Measurements from ENCODE around the gene NGF. TPM values are rescaled to one million over a fixed set of nuclear protein-coding genes. Genes with fewer than 3 reads are reported as not detected.
A peak's percentile ranks its signal among the peaks of the same experiment; 100 is the strongest.

NGF gene
- total and polyA plus RNA-seq, 2 experiments from 2014 or later, result 0.48 TPM; not detected in 1

DNA sequence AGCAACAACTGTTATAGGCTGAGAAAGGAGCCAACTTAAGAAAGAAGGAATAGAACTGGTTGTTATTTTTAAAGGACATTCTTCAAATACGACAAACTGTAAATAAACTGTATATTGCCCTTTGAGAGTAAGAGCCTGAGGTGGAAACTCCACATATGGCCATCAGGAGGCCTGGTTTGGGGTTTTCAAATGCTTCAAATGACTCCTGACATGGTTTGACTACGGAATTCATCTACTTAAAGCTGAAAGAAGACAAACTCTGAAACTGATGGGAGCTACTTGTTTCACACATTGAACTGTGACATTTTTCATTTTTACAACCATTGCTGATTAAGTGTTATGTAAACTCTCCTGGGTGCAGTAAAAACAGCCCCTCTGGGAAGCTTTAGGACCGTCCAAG is 59.8 kb downstream of the NGF start:
- Histone ChIP-seq H3K36me3 (no peaks in the 10 kb centered on the region), H3K4me3 (no peak overlapping the region), H3K9me3 (ENCODE audit: low read depth) (no peaks in the 10 kb centered on the region), H3K4me1 (ENCODE audit: low read depth) (no peaks in the 10 kb centered on the region), H3K27me3 (no peaks in the 10 kb centered on the region), H3K27ac (no peak overlapping the region)
- TF ChIP-seq, protein P1, sequence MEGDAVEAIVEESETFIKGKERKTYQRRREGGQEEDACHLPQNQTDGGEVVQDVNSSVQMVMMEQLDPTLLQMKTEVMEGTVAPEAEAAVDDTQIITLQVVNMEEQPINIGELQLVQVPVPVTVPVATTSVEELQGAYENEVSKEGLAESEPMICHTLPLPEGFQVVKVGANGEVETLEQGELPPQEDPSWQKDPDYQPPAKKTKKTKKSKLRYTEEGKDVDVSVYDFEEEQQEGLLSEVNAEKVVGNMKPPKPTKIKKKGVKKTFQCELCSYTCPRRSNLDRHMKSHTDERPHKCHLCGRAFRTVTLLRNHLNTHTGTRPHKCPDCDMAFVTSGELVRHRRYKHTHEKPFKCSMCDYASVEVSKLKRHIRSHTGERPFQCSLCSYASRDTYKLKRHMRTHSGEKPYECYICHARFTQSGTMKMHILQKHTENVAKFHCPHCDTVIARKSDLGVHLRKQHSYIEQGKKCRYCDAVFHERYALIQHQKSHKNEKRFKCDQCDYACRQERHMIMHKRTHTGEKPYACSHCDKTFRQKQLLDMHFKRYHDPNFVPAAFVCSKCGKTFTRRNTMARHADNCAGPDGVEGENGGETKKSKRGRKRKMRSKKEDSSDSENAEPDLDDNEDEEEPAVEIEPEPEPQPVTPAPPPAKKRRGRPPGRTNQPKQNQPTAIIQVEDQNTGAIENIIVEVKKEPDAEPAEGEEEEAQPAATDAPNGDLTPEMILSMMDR (IDR thresholded peaks at IDR 0.05; ENCODE audit: low read depth, low read length), result no peak
- DNase-seq (ENCODE audit: low read depth in 1 of 2, low spot score in 1 of 2), result no peak

DNA sequence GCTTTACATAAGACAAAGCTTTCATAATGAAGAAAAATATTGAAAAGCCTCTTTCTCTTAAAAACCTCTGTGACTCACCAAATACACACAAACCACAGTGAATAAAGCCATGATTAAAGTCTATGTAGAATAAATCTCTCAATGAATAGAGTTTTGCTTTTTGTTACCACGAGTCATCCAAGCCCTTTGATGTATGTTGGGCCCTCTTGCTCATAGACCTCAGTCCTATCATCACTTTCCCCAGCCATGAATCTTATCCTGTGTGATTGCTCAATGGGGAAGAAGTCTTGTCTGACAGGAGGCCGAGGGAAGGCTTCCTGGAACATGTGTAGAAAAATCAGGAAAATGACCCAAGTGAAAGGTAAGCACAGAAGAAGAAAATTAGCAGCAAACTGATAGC is 60.8 kb downstream of the NGF start:
- Histone ChIP-seq H3K4me3 (no peak overlapping the region), H3K36me3 (no peaks in the 10 kb centered on the region), H3K4me1 (ENCODE audit: low read depth) (no peaks in the 10 kb centered on the region), H3K27ac (no peak overlapping the region), H3K9me3 (ENCODE audit: low read depth) (no peaks in the 10 kb centered on the region), H3K27me3 (no peaks in the 10 kb centered on the region)
- peak in 1 of 2 donors; percentile 58 for DNase-seq (ENCODE audit: low read depth in 1 of 2, low spot score in 1 of 2)
- TF ChIP-seq, protein P1 (IDR thresholded peaks at IDR 0.05; ENCODE audit: low read depth, low read length), result no peak

DNA sequence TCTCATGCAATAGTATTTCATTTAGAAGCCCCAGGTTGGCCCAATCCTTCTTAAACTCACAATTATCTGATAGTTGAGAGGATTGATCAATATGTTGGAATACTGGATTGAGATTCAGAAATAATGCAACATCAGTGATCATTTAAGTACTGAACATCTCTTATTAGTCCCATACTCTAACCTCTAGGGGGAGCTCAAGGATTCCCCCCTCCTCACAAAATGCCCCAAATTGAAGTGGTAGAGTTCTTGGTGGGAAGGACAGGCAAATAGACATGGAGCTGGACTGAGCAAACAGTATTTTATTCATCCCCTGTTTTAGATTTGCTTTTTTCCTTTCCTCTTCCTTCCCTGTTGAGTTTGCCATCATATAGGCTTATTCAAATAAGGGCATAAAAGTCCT is 62.8 kb downstream of the NGF start:
- H3K27me3 ChIP-seq, result no peaks in the 10 kb centered on the region
- H3K9me3 ChIP-seq (ENCODE audit: low read depth), result no peaks in the 10 kb centered on the region
- H3K27ac ChIP-seq, result no peak overlapping the region
- no peak overlapping the region for H3K4me3 ChIP-seq
- H3K4me1 ChIP-seq (ENCODE audit: low read depth), result no peaks in the 10 kb centered on the region
- H3K36me3 ChIP-seq, result no peaks in the 10 kb centered on the region
- DNase-seq (ENCODE audit: low read depth in 1 of 2, low spot score in 1 of 2), result peak; percentile 25 to 45
- TF ChIP-seq, protein P1 (IDR thresholded peaks at IDR 0.05; ENCODE audit: low read depth, low read length), result peak; percentile 42

DNA sequence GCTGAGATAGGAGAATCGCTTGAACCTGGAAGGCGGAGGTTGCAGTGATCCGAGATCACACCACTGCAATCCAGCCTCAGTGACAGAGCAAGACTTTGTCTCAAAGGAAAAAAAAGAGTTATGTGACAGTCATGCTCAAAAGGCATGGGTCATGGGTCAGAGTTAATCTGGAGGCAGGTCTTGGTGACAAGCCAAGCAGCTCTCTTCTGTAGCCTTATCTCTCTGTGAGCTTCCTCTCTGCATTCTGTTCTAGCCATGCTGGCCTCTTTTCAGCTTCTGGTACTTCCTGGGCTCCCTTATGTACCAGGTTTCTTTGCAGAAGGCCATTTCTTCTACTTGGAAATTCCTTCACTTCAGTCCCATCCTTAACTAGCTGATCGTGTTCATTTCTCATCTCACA is 63.6 kb downstream of the NGF start:
- no peaks in the 10 kb centered on the region for H3K9me3 ChIP-seq (ENCODE audit: low read depth)
- H3K36me3 ChIP-seq, result no peaks in the 10 kb centered on the region
- TF ChIP-seq, protein P1 (IDR thresholded peaks at IDR 0.05; ENCODE audit: low read depth, low read length), result no peak
- H3K27ac ChIP-seq, result no peak overlapping the region
- H3K4me1 ChIP-seq (ENCODE audit: low read depth), result no peaks in the 10 kb centered on the region
- H3K4me3 ChIP-seq, result no peak overlapping the region
- DNase-seq (ENCODE audit: low read depth in 1 of 2, low spot score in 1 of 2), result peak in 1 of 2 donors; percentile 44
- H3K27me3 ChIP-seq, result no peaks in the 10 kb centered on the region

DNA sequence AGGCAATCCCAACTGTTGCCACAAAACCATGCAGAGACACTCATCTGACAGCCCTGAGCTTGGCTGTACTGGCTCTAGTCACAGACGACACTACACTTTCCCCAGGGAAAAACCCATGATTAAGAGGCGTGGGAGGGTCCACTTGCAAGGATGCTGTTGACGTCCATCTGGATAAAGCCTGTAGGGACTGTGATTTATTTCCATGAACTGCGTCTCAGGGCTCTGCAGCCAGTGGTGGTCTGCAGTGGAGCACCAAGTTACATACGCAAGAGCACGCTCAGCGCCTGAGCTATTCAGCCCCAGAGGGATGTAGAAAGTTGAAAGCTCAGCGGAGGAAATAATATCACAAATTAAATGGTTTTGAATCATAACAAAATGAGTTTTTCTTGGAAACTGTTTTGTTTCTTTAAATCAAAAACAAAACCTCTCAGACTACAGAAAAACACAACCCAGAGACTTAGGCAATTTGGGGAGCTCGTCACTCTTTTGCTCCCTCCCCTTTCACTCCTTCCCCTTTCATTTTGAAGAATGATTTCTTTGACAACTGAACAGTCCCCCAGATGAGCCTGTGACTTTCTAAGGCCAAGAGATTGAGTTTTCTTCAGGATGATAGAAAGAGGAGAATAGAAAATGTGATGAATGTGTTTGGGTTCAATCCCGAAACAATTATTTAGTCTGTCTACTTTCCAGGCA is 71.2 kb downstream of the NGF start:
- no peaks in the 10 kb centered on the region for H3K4me1 ChIP-seq (ENCODE audit: low read depth)
- no peaks in the 10 kb centered on the region for H3K36me3 ChIP-seq
- H3K9me3 ChIP-seq (ENCODE audit: low read depth), result no peaks in the 10 kb centered on the region
- H3K27me3 ChIP-seq, result no peaks in the 10 kb centered on the region
- H3K4me3 ChIP-seq, result no peak overlapping the region
- no peak overlapping the region for H3K27ac ChIP-seq
- TF ChIP-seq, protein P1 (IDR thresholded peaks at IDR 0.05; ENCODE audit: low read depth, low read length), result no peak
- peak in 1 of 2 donors; percentile 48 for DNase-seq (ENCODE audit: low read depth in 1 of 2, low spot score in 1 of 2)

Data from cardiac muscle cell (in vitro differentiated cells and primary cell).